GM12801 (cell line): Measurements from ENCODE around the gene GLIS1.

Experiments
- CTCF ChIP-seq: IDR thresholded peaks from one replicate; pipeline ENCODE4 v1.5.1; 2011; ENCODE audit warnings: control low read depth; ENCODE audit not compliant: insufficient read length; ENCODE audit errors: extremely low read depth

Gene GLIS1

GRCh38 chr1:53485478-53486394 lies 253.2 kb downstream of the GLIS1 start:
- no peak for TF ChIP-seq CTCF

GRCh38 chr1:53484705-53485477 lies 254.1 kb downstream of the GLIS1 start:
- no peak for TF ChIP-seq CTCF

- TF ChIP-seq CTCF: no peak
Measured at GRCh38 chr1:53483656-53484055, 255.3 kb downstream of the GLIS1 start.

GRCh38 chr1:53483170-53483569 lies 255.8 kb downstream of the GLIS1 start:
- no peak for TF ChIP-seq CTCF

- TF ChIP-seq CTCF: no peak
Measured at GRCh38 chr1:53482441-53483153, 256.4 kb downstream of the GLIS1 start.

GRCh38 chr1:53481456-53481855 lies 257.5 kb downstream of the GLIS1 start:
- TF ChIP-seq CTCF: no peak

GRCh38 chr1:53480678-53481077 lies 258.3 kb downstream of the GLIS1 start:
- TF ChIP-seq CTCF: no peak
